ENCODE results near the gene SLC26A11.

SLC26A11 gene

GRCh38 chr17:80187515-80187941, 32.7 kb upstream of the SLC26A11 start:
- TF ChIP-seq ZFX (IDR thresholded peaks at IDR 0.05; ENCODE audit: borderline replicate concordance) (no peak), CTCF (IDR thresholded peaks at IDR 0.05) (no peak)
- no peak overlapping the region for H3K27ac ChIP-seq

- TF ChIP-seq CTCF (IDR thresholded peaks at IDR 0.05) (no peak), ZFX (IDR thresholded peaks at IDR 0.05; ENCODE audit: borderline replicate concordance) (no peak)
Observed at GRCh38 chr17:80189611-80190010, 30.6 kb upstream of the SLC26A11 start.

GRCh38 chr17:80190716-80191115, 29.5 kb upstream of the SLC26A11 start:
- TF ChIP-seq ZFX (IDR thresholded peaks at IDR 0.05; ENCODE audit: borderline replicate concordance): no peak
- no peak for TF ChIP-seq CTCF (IDR thresholded peaks at IDR 0.05)
- no peak overlapping the region for H3K27ac ChIP-seq

More at GRCh38 chr17:80189611-80190010, 30.6 kb upstream of the SLC26A11 start:
- no peak overlapping the region for H3K27ac ChIP-seq

GRCh38 chr17:80191192-80191591, 29.0 kb upstream of the SLC26A11 start:
- H3K27ac ChIP-seq: no peak overlapping the region
- no peak for TF ChIP-seq ZFX (IDR thresholded peaks at IDR 0.05; ENCODE audit: borderline replicate concordance)
- TF ChIP-seq CTCF (IDR thresholded peaks at IDR 0.05): no peak

GRCh38 chr17:80191865-80192661, 28.2 kb upstream of the SLC26A11 start:
- TF ChIP-seq CTCF (IDR thresholded peaks at IDR 0.05): no peak
- no peak for TF ChIP-seq ZFX (IDR thresholded peaks at IDR 0.05; ENCODE audit: borderline replicate concordance)
- no peak overlapping the region for H3K27ac ChIP-seq

GRCh38 chr17:80195141-80195540, 25.1 kb upstream of the SLC26A11 start:
- H3K27ac ChIP-seq: no peak overlapping the region
- TF ChIP-seq CTCF (IDR thresholded peaks at IDR 0.05) (no peak), ZFX (IDR thresholded peaks at IDR 0.05; ENCODE audit: borderline replicate concordance) (no peak)

All from 22Rv1 (cell line).